Nephron (organoid): Measurements from ENCODE around the gene KCNC2.
A peak's percentile ranks its signal among the peaks of the same experiment; 100 is the strongest.

Source experiments
- H3K27ac Mint-ChIP-seq, 3 experiments: 2 replicates each; pipeline ENCODE4 v1.8.0; 2020; ENCODE audit warnings: mixed read lengths in 3 of 3, mild to moderate bottlenecking in 2 of 3, moderate library complexity in 1 of 3
- H3K27me3 Mint-ChIP-seq: 2 replicates; pipeline ENCODE4 v1.8.0; 2021; ENCODE audit warnings: low read depth, mild to moderate bottlenecking, moderate library complexity, mixed read lengths
- H3K36me3 Mint-ChIP-seq: 2 replicates; pipeline ENCODE4 v1.8.0; 2020; ENCODE audit warnings: low read depth, mixed read lengths
- H3K4me1 Mint-ChIP-seq: 2 replicates; pipeline ENCODE4 v1.8.0; 2020; ENCODE audit warnings: mixed read lengths
- H3K4me3 Mint-ChIP-seq, 3 experiments: 2 replicates each; pipeline ENCODE4 v1.8.0; 2020; ENCODE audit warnings: mild to moderate bottlenecking in 3 of 3, mixed read lengths in 3 of 3, moderate library complexity in 2 of 3
- H3K9me3 Mint-ChIP-seq: 2 replicates; pipeline ENCODE4 v1.8.0; 2020; ENCODE audit warnings: mixed read lengths
- TF ChIP-seq, protein P1 (sequence below), 3 experiments: fragments of 200-600 bp; sonication (generic); IDR thresholded peaks; one replicate each; pipeline ENCODE4 v1.5.0; 2021; ENCODE audit warnings: antibody characterized with exemption in 3 of 3; ENCODE audit not compliant: unreplicated experiment in 3 of 3

The KCNC2 gene

GRCh38 chr12:75135026-75135425 is 74.6 kb downstream of the KCNC2 start:
- Mint-ChIP-seq H3K27ac (peak overlapping the region in 1 of 3 experiments; percentile 17), H3K4me1 (peaks cover 11% of the 10 kb centered on the region), H3K36me3 (no peaks in the 10 kb centered on the region), H3K4me3 (no peak overlapping the region), H3K9me3 (no peaks in the 10 kb centered on the region), H3K27me3 (no peaks in the 10 kb centered on the region)
- TF ChIP-seq, protein P1, sequence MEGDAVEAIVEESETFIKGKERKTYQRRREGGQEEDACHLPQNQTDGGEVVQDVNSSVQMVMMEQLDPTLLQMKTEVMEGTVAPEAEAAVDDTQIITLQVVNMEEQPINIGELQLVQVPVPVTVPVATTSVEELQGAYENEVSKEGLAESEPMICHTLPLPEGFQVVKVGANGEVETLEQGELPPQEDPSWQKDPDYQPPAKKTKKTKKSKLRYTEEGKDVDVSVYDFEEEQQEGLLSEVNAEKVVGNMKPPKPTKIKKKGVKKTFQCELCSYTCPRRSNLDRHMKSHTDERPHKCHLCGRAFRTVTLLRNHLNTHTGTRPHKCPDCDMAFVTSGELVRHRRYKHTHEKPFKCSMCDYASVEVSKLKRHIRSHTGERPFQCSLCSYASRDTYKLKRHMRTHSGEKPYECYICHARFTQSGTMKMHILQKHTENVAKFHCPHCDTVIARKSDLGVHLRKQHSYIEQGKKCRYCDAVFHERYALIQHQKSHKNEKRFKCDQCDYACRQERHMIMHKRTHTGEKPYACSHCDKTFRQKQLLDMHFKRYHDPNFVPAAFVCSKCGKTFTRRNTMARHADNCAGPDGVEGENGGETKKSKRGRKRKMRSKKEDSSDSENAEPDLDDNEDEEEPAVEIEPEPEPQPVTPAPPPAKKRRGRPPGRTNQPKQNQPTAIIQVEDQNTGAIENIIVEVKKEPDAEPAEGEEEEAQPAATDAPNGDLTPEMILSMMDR (IDR thresholded peaks at IDR 0.05; ENCODE audit: unreplicated experiment in 3 of 3): no peak

- Mint-ChIP-seq H3K27ac (peak overlapping the region in 1 of 3 experiments; percentile 57), H3K36me3 (no peaks in the 10 kb centered on the region), H3K4me1 (peaks cover 12% of the 10 kb centered on the region), H3K9me3 (no peaks in the 10 kb centered on the region), H3K4me3 (no peak overlapping the region), H3K27me3 (no peaks in the 10 kb centered on the region)
- TF ChIP-seq, protein P1 (IDR thresholded peaks at IDR 0.05; ENCODE audit: unreplicated experiment in 3 of 3): no peak
Observed at GRCh38 chr12:75130811-75131210, 78.8 kb downstream of the KCNC2 start.

GRCh38 chr12:75129275-75129674 is 80.4 kb downstream of the KCNC2 start:
- H3K27me3 Mint-ChIP-seq: no peaks in the 10 kb centered on the region
- H3K9me3 Mint-ChIP-seq: no peaks in the 10 kb centered on the region
- H3K27ac Mint-ChIP-seq: no peak overlapping the region
- H3K4me3 Mint-ChIP-seq: no peak overlapping the region
- TF ChIP-seq, protein P1 (IDR thresholded peaks at IDR 0.05; ENCODE audit: unreplicated experiment in 3 of 3): no peak
- H3K4me1 Mint-ChIP-seq: peaks cover 12% of the 10 kb centered on the region
- H3K36me3 Mint-ChIP-seq: no peaks in the 10 kb centered on the region

DNA sequence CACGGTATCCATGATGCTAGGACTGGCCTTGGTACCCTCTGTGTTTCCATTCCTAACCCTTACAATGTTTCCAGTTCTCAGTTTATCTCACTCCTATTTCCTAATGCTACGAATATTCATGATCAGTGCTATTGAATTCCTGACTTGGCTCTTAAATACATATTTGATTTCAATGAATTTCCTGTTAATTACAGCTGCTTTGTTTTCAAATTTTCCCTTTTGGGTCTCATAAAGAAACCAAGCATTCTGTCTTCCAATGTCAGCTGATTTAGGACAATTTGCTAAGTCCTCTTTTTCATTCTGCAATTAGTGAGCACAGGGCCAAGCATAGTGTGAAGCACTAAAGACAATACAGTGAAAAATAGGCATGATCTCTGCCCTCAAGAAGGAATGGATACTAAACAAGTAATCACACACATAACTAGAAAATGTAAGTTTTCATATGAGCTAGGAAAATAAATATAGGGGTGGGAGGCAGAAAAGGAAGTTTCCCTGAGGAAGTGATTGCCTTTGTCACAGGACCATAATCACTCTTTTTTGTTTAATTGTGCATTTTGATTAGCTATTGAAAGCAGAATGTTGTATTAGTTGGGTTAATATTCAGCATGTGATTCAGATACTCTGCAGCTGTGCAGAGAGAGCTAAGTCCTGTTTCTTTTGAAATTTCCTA is 88.5 kb downstream of the KCNC2 start:
- Mint-ChIP-seq H3K27ac (peak overlapping the region; percentile 77 to 89 (median 85)), H3K4me1 (peaks cover 61% of the 10 kb centered on the region), H3K27me3 (no peaks in the 10 kb centered on the region), H3K4me3 (no peak overlapping the region), H3K9me3 (no peaks in the 10 kb centered on the region), H3K36me3 (no peaks in the 10 kb centered on the region)
- TF ChIP-seq, protein P1 (IDR thresholded peaks at IDR 0.05; ENCODE audit: unreplicated experiment in 3 of 3): no peak

DNA sequence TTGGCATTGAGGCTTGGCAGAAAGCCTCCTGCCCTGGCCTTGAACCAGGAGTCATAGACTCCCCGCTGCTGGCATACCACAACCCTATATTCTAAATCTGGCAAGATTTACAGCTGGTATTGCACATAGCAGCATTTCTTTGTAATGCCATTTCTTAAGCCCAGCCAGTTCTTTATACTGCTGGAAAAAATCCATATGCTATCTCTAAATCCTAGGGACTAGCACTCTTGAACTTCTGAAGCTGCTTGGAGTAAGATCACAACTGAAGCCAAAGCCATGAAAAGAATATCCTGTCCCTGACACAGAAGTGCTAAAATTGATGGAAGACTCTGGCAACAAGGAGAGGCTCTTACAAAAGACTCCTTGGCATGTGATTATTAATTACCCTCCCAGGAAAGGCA is 89.3 kb downstream of the KCNC2 start:
- TF ChIP-seq, protein P1 (IDR thresholded peaks at IDR 0.05; ENCODE audit: unreplicated experiment in 3 of 3): no peak
- H3K9me3 Mint-ChIP-seq: no peaks in the 10 kb centered on the region
- peaks cover 59% of the 10 kb centered on the region for H3K4me1 Mint-ChIP-seq

DNA sequence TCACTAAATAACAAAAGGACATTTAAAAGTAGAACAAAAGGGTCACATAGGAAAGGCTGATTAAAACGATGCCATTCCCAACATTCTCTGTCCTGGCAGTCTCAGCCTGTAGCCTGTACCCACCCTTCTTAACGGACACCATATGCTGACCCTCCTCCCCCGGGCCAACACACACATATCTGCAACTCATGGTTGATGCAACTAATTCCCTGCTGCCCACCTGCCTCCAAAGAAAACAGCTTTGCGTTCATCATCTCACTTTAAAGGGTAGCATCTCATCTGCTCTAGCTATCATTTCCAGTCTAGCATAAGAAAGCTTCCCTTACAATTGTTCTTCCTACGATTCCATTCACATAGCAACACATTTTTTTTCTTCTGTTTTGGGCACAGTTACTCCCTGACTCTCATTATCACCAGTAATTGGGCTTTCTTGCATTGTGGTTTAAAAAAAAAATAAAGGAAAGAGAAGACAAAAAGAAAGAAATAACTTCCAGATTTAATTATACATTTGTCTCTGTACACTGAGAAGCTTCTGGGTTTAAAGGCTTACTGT is 92.9 kb downstream of the KCNC2 start:
- Mint-ChIP-seq H3K4me1 (peaks cover 41% of the 10 kb centered on the region), H3K27me3 (no peaks in the 10 kb centered on the region), H3K9me3 (peaks cover 2% of the 10 kb centered on the region), H3K27ac (peak overlapping the region; percentile 38 to 62 (median 41)), H3K36me3 (no peaks in the 10 kb centered on the region), H3K4me3 (no peak overlapping the region)
- TF ChIP-seq, protein P1 (IDR thresholded peaks at IDR 0.05; ENCODE audit: unreplicated experiment in 3 of 3): no peak

More for the DNA sequence above, 89.3 kb downstream of the KCNC2 start:
- Mint-ChIP-seq H3K27me3 (no peaks in the 10 kb centered on the region), H3K36me3 (no peaks in the 10 kb centered on the region), H3K4me3 (no peak overlapping the region), H3K27ac (peak overlapping the region; percentile 77 to 89 (median 85))
